WTC11 (cell line): ENCODE results near the gene NAGLU. TPM values are rescaled to one million over a fixed set of nuclear protein-coding genes. Genes with fewer than 3 reads are reported as not detected.

Experiments used
- ATAC-seq: fragments of 200-7000 bp; cut with Tn5 transposase; 2 replicates; pipeline ENCODE4 v1.10.0; 2021; ENCODE audit warnings: mild to moderate bottlenecking, moderate library complexity
- CTCF ChIA-PET: fragments of 300-600 bp; sonication (Branson Sonifier 250); formaldehyde crosslinking; loops from one replicate; lab custom pipeline; 2021; ENCODE audit warnings: antibody characterized with exemption; lab: Charles Lee
- POLR2A ChIA-PET: fragments of 350-600 bp; sonication (Branson Sonifier 250); formaldehyde crosslinking; loops from one replicate; lab custom pipeline; 2021; ENCODE audit warnings: antibody characterized with exemption; lab: Charles Lee
- DNase-seq: peaks from one replicate; pipeline ENCODE4 v3.0.0; 2021; ENCODE audit warnings: low spot score
- H3K27ac Mint-ChIP-seq: 2 replicates; pipeline ENCODE4 v1.8.0; 2021; ENCODE audit warnings: mixed read lengths
- H3K27me3 Mint-ChIP-seq: 2 replicates; pipeline ENCODE4 v1.8.0; 2021; ENCODE audit warnings: low read depth, mild to moderate bottlenecking, moderate library complexity, mixed read lengths
- H3K36me3 Mint-ChIP-seq: 2 replicates; pipeline ENCODE4 v1.8.0; 2021; ENCODE audit warnings: mixed read lengths
- H3K4me1 Mint-ChIP-seq: 2 replicates; pipeline ENCODE4 v1.8.0; 2022; ENCODE audit warnings: mixed read lengths
- H3K4me3 Mint-ChIP-seq: 2 replicates; pipeline ENCODE4 v1.8.0; 2021; ENCODE audit warnings: mild to moderate bottlenecking, moderate library complexity, mixed read lengths
- H3K9me3 Mint-ChIP-seq: 2 replicates; pipeline ENCODE4 v1.8.0; 2021; ENCODE audit warnings: mixed read lengths
- AR ChIP-seq: fragments of 250-450 bp; sonication (Bioruptor Pico); IDR thresholded peaks from 2 replicates; pipeline ENCODE4 v1.9.0; 2021; ENCODE audit warnings: mild to moderate bottlenecking
- ARID4B ChIP-seq: sonication (generic); formaldehyde crosslinking; IDR thresholded peaks from 2 replicates; pipeline ENCODE4 v1.8.0; 2023; ENCODE audit warnings: missing genetic modification reagents, mild to moderate bottlenecking, borderline replicate concordance
- ATF6 ChIP-seq: sonication (generic); formaldehyde crosslinking; IDR thresholded peaks from 2 replicates; pipeline ENCODE4 v1.8.1; 2023; ENCODE audit warnings: mild to moderate bottlenecking, missing genetic modification reagents
- MAX ChIP-seq: sonication (generic); formaldehyde crosslinking; IDR thresholded peaks from 2 replicates; pipeline ENCODE4 v1.8.0; 2022; ENCODE audit warnings: mild to moderate bottlenecking, missing genetic modification reagents
- PREB ChIP-seq: sonication (generic); formaldehyde crosslinking; IDR thresholded peaks from 2 replicates; pipeline ENCODE4 v1.8.1; 2022; ENCODE audit warnings: mild to moderate bottlenecking, missing genetic modification reagents, moderate library complexity, borderline replicate concordance
- SP1 ChIP-seq: sonication (generic); formaldehyde crosslinking; conservative IDR thresholded peaks from 2 replicates; pipeline ENCODE4 v1.8.1; 2022; ENCODE audit warnings: missing genetic modification reagents
- ZNF281 ChIP-seq: sonication (generic); formaldehyde crosslinking; IDR thresholded peaks from 2 replicates; pipeline ENCODE4 v1.8.0; 2023; ENCODE audit warnings: mild to moderate bottlenecking, missing genetic modification reagents
- ZNF425 ChIP-seq: fragments of 250-450 bp; sonication (Bioruptor Pico); conservative IDR thresholded peaks from 2 replicates; pipeline ENCODE4 v1.9.0; 2021; ENCODE audit warnings: mild to moderate bottlenecking
- ZNF532 ChIP-seq: fragments of 250-450 bp; sonication (Bioruptor Pico); IDR thresholded peaks from 2 replicates; pipeline ENCODE4 v1.9.0; 2021; ENCODE audit warnings: mild to moderate bottlenecking, borderline replicate concordance
- total RNA-seq: library from RNA; stranded (reverse); gene quantifications from 3 replicates; pipeline ENCODE4 v1.2.3, GENCODE V29; 2021

NAGLU gene
- total RNA-seq, 1 experiment from 2014 or later, result 39.3 TPM

GRCh38 chr17:42535155-42536047 lies 640 bp upstream of the NAGLU start (continued):
- no peak for TF ChIP-seq ZNF532 (CRISPR knock-in tag)
- TF ChIP-seq PREB, result no peak
- TF ChIP-seq AR (CRISPR knock-in tag), result no peak
- no peak for TF ChIP-seq ZNF425 (CRISPR knock-in tag)
- TF ChIP-seq ATF6 (CRISPR knock-in tag), result no peak

GRCh38 chr17:42536372-42537155 lies 523 bp downstream of the NAGLU start:
- Mint-ChIP-seq H3K27ac (peak overlapping the region; percentile 65), H3K4me3 (peak overlapping the region; percentile 74), H3K4me1 (peaks cover 30% of the 10 kb centered on the region), H3K9me3 (no peaks in the 10 kb centered on the region), H3K36me3 (peaks cover 11% of the 10 kb centered on the region; the same call in 1 of the 2 replicates), H3K27me3 (peaks cover 17% of the 10 kb centered on the region)
- ATAC-seq, result peak; percentile 68
- peak; percentile 81 for DNase-seq
- CTCF ChIA-PET, result interaction anchor here (0.6 to 7.1 kb wide), 15 partner anchors 9 to 373 kb away, joined by 3 to 65 read pairs (median 3); partner anchors contain the start of genes CAVIN1, KCNH4, PSMC3IP and STAT3
- POLR2A ChIA-PET, result interaction anchor here (0.5 to 2.3 kb wide), 5 partner anchors 12 to 169 kb away, joined by 3 to 15 read pairs (median 3); no protein-coding TSS in a partner anchor
- TF ChIP-seq ARID4B (CRISPR knock-in tag) (peak; percentile 65; the same call in 1 of the 2 replicates), MAX (CRISPR knock-in tag) (peak; percentile 58; the same call in 1 of the 2 replicates), ZNF281 (peak; percentile 11; the same call in 1 of the 2 replicates), SP1 (peak; percentile 57; the same call in 1 of the 2 replicates)
